ENCODE results near the gene STK17B. TPM values are rescaled to one million over a fixed set of nuclear protein-coding genes. Genes with fewer than 3 reads are reported as not detected.

Gene STK17B
- polyA plus RNA-seq, 3 donors, result 171 to 296 (median 244) TPM

GRCh38 chr2:196155575-196155974 lies 15.8 kb downstream of the STK17B start:
- DNase-seq, result no peak
- H3K9me3 Mint-ChIP-seq, result no peaks in the 10 kb centered on the region
- Histone ChIP-seq H3K4me1 (ENCODE audit: control insufficient read depth in 1 of 2, insufficient read depth in 2 of 2, low read length in 2 of 2) (peaks cover 31 to 52% of the 10 kb centered on the region in 2 donors), H3K27me3 (ENCODE audit: control insufficient read depth in 2 of 2, insufficient read depth in 2 of 2, low read length in 2 of 2) (no peaks in the 10 kb centered on the region), H3K4me2 (replicated peaks; ENCODE audit: extremely low read depth, low read length, poor library complexity, severe bottlenecking) (no peak overlapping the region), H3K36me3 (replicated peaks in 1 of 2; ENCODE audit: control insufficient read depth in 1 of 2, insufficient read depth in 2 of 2, low read length in 2 of 2) (peaks cover 64 to 79% of the 10 kb centered on the region in 2 donors), H4K20me1 (ENCODE audit: insufficient read depth, low read length) (peaks cover 89% of the 10 kb centered on the region), H3K9me3 (replicated peaks in 1 of 2; ENCODE audit: control insufficient read depth in 1 of 2, insufficient read depth in 1 of 2, low read length in 2 of 2) (no peaks in the 10 kb centered on the region), H3K79me2 (ENCODE audit: insufficient read depth, low read length) (peaks cover 100% of the 10 kb centered on the region), H3K4me3 (replicated peaks in 1 of 3; ENCODE audit: low read depth in 2 of 3, low read length in 3 of 3) (no peak overlapping the region), H2AFZ (ENCODE audit: insufficient read depth, low read depth, low read length, poor library complexity, severe bottlenecking) (no peak overlapping the region), H3K27ac (ENCODE audit: low read depth in 1 of 2, low read length in 2 of 2) (no peak overlapping the region), H3K9ac (ENCODE audit: insufficient read depth, low read length, poor library complexity, severe bottlenecking) (no peak overlapping the region)
- intact Hi-C loops (cut with micrococcal nuclease), result no loop called here
- TF ChIP-seq CTCF (IDR thresholded peaks at IDR 0.05), result no peak
- no CpG with 5 or more reads among the region's 2 CpGs for WGBS (ENCODE audit: insufficient coverage)
- H3K4me3 Mint-ChIP-seq, result no peak overlapping the region
- no peak overlapping the region for H3K27ac Mint-ChIP-seq
- peaks cover 45% of the 10 kb centered on the region for H3K4me1 Mint-ChIP-seq
- peaks cover 73 to 92% of the 10 kb centered on the region in 2 donors for H3K36me3 Mint-ChIP-seq
- peaks cover 0 to 4% (median 0%) of the 10 kb centered on the region in 3 donors for H3K27me3 Mint-ChIP-seq (ENCODE audit: low read depth in 3 of 3)

- WGBS (ENCODE audit: insufficient coverage), result no CpG with 5 or more reads among the region's 2 CpGs
- intact Hi-C loops (cut with micrococcal nuclease), result no loop called here
- H3K9ac ChIP-seq (ENCODE audit: insufficient read depth, low read length, poor library complexity, severe bottlenecking), result no peak overlapping the region
- Mint-ChIP-seq H3K27me3 (ENCODE audit: low read depth in 3 of 3) (peaks cover 0 to 4% (median 0%) of the 10 kb centered on the region in 3 donors), H3K9me3 (no peaks in the 10 kb centered on the region), H3K27ac (peak overlapping the region in 6 of 7 donors; percentile 8 to 83 (median 24)), H3K36me3 (peaks cover 82 to 96% of the 10 kb centered on the region in 2 donors), H3K4me1 (peaks cover 49% of the 10 kb centered on the region), H3K4me3 (no peak overlapping the region)
- H3K79me2 ChIP-seq (ENCODE audit: insufficient read depth, low read length), result peaks cover 100% of the 10 kb centered on the region
- no peak overlapping the region for H3K4me2 ChIP-seq (replicated peaks; ENCODE audit: extremely low read depth, low read length, poor library complexity, severe bottlenecking)
- H2AFZ ChIP-seq (ENCODE audit: insufficient read depth, low read depth, low read length, poor library complexity, severe bottlenecking), result no peak overlapping the region
- H3K27me3 ChIP-seq (ENCODE audit: control insufficient read depth in 2 of 2, insufficient read depth in 2 of 2, low read length in 2 of 2), result no peaks in the 10 kb centered on the region
- DNase-seq, result no peak
- no peak overlapping the region for H3K27ac ChIP-seq (ENCODE audit: low read depth in 1 of 2, low read length in 2 of 2)
- TF ChIP-seq CTCF (IDR thresholded peaks at IDR 0.05), result no peak
- H3K9me3 ChIP-seq (replicated peaks in 1 of 2; ENCODE audit: control insufficient read depth in 1 of 2, insufficient read depth in 1 of 2, low read length in 2 of 2), result no peaks in the 10 kb centered on the region
- H3K36me3 ChIP-seq (replicated peaks in 1 of 2; ENCODE audit: control insufficient read depth in 1 of 2, insufficient read depth in 2 of 2, low read length in 2 of 2), result peaks cover 69 to 82% of the 10 kb centered on the region in 2 donors
- H3K4me1 ChIP-seq (ENCODE audit: control insufficient read depth in 1 of 2, insufficient read depth in 2 of 2, low read length in 2 of 2), result peaks cover 21 to 49% of the 10 kb centered on the region in 2 donors
- H4K20me1 ChIP-seq (ENCODE audit: insufficient read depth, low read length), result peaks cover 100% of the 10 kb centered on the region
- no peak overlapping the region for H3K4me3 ChIP-seq (replicated peaks in 1 of 3; ENCODE audit: low read depth in 2 of 3, low read length in 3 of 3)
Measured at GRCh38 chr2:196153480-196153879, 17.9 kb downstream of the STK17B start.

Measured in CD14-positive monocyte (primary cell).